Nephron (organoid): Measurements from ENCODE around the gene RP9.

Experiments
- H3K27ac Mint-ChIP-seq, 3 experiments: 2 replicates each; pipeline ENCODE4 v1.8.0; 2020; ENCODE audit warnings: mixed read lengths in 3 of 3, mild to moderate bottlenecking in 2 of 3, moderate library complexity in 1 of 3
- H3K27me3 Mint-ChIP-seq: 2 replicates; pipeline ENCODE4 v1.8.0; 2021; ENCODE audit warnings: low read depth, mild to moderate bottlenecking, moderate library complexity, mixed read lengths
- H3K36me3 Mint-ChIP-seq: 2 replicates; pipeline ENCODE4 v1.8.0; 2020; ENCODE audit warnings: low read depth, mixed read lengths
- H3K4me1 Mint-ChIP-seq: 2 replicates; pipeline ENCODE4 v1.8.0; 2020; ENCODE audit warnings: mixed read lengths
- H3K4me3 Mint-ChIP-seq, 3 experiments: 2 replicates each; pipeline ENCODE4 v1.8.0; 2020; ENCODE audit warnings: mild to moderate bottlenecking in 3 of 3, mixed read lengths in 3 of 3, moderate library complexity in 2 of 3
- H3K9me3 Mint-ChIP-seq: 2 replicates; pipeline ENCODE4 v1.8.0; 2020; ENCODE audit warnings: mixed read lengths
- TF ChIP-seq, protein P1 (sequence below), 3 experiments: fragments of 200-600 bp; sonication (generic); IDR thresholded peaks; one replicate each; pipeline ENCODE4 v1.5.0; 2021; ENCODE audit warnings: antibody characterized with exemption in 3 of 3; ENCODE audit not compliant: unreplicated experiment in 3 of 3

Gene RP9

GRCh38 chr7:33109758-33110238, 594 bp upstream of the RP9 start:
- H3K4me3 Mint-ChIP-seq, result peak overlapping the region; percentile 78 to 85 (median 85)

DNA sequence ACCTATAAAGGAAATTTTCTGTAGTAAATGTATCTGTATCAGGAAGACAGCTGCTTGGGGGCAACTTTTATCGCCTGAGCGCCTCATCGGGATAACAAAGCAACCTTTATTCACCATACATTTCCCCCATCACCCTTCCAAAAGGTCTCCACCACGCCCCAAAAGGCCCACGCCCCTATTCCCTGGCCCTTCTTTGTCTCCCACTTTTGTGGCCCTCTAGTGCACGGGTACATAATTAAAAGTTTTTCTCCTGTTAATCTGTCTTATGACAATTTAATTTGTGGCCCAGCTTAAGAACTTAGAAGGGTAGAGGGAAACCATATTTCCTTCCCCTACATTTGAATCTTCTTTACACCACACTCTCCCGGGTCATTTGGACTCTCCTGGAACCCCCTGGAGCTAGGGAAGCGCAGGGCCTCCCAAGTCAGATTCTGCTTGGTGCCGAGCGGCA, 625 bp downstream of the RP9 start:
- Mint-ChIP-seq H3K36me3 (peaks cover 4% of the 10 kb centered on the region), H3K27ac (peak overlapping the region; percentile 63 to 92 (median 92)), H3K9me3 (no peaks in the 10 kb centered on the region), H3K4me1 (peaks cover 23% of the 10 kb centered on the region), H3K27me3 (peaks cover 5% of the 10 kb centered on the region), H3K4me3 (peak overlapping the region; percentile 93 to 95 (median 95))
- TF ChIP-seq, protein P1, sequence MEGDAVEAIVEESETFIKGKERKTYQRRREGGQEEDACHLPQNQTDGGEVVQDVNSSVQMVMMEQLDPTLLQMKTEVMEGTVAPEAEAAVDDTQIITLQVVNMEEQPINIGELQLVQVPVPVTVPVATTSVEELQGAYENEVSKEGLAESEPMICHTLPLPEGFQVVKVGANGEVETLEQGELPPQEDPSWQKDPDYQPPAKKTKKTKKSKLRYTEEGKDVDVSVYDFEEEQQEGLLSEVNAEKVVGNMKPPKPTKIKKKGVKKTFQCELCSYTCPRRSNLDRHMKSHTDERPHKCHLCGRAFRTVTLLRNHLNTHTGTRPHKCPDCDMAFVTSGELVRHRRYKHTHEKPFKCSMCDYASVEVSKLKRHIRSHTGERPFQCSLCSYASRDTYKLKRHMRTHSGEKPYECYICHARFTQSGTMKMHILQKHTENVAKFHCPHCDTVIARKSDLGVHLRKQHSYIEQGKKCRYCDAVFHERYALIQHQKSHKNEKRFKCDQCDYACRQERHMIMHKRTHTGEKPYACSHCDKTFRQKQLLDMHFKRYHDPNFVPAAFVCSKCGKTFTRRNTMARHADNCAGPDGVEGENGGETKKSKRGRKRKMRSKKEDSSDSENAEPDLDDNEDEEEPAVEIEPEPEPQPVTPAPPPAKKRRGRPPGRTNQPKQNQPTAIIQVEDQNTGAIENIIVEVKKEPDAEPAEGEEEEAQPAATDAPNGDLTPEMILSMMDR (IDR thresholded peaks at IDR 0.05; ENCODE audit: unreplicated experiment in 3 of 3), result no peak

More at GRCh38 chr7:33109758-33110238, 594 bp upstream of the RP9 start:
- H3K27ac Mint-ChIP-seq, result peak overlapping the region in 2 of 3 experiments; percentile 38 to 66
- no peaks in the 10 kb centered on the region for H3K36me3 Mint-ChIP-seq
- no peaks in the 10 kb centered on the region for H3K9me3 Mint-ChIP-seq
- TF ChIP-seq, protein P1 (IDR thresholded peaks at IDR 0.05; ENCODE audit: unreplicated experiment in 3 of 3), result no peak
- H3K4me1 Mint-ChIP-seq, result peaks cover 23% of the 10 kb centered on the region
- H3K27me3 Mint-ChIP-seq, result peaks cover 11% of the 10 kb centered on the region

DNA sequence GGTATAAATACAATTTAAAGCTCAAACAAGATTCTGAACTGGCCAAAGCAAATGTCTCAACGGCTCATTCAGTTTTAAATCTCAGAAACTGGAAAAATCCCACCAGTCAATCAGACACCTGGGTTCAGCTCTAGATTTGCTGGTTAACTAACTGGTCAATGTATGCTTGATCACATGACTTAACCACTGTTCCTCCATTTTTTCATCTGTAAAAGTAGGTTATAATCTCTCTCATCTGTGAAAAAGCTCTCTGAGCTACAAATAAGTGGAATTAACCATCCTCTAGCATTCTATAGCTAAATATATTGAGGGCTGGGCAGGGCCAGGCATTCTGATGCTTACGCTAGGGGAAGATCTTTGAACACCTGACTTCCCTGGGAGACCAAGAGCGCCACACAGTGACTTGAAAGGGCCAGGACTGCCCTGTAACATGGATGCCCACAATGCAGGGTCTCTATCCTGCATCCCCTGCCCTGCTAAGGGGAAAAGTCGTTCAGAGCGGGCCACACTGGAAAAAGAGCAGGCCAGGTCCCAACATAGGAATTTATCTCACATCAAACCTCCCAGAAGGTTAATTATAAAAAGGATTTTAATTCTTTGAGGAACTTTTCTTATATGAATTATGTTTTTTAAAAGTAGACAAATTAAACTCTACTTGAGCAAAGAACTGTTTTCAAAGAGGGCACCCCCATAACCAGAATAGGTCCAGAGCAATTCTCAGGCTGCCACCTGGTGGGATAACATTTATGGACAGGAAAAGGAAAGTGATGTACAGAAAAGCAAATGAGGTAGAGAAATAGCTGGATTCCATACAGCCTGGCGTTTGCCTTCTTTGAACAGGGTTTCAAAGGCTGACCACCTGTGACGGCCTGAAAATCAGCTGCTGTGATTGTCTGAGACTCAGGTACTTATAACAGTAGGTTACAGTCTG, 1.8 kb downstream of the RP9 start:
- Mint-ChIP-seq H3K4me3 (peak overlapping the region; percentile 93 to 95 (median 95)), H3K9me3 (no peaks in the 10 kb centered on the region), H3K4me1 (peaks cover 23% of the 10 kb centered on the region), H3K27me3 (no peaks in the 10 kb centered on the region), H3K27ac (peak overlapping the region; percentile 63 to 92 (median 92)), H3K36me3 (peaks cover 15% of the 10 kb centered on the region)
- TF ChIP-seq, protein P1 (IDR thresholded peaks at IDR 0.05; ENCODE audit: unreplicated experiment in 3 of 3), result peak; percentile 55 to 59 (median 58)

- Mint-ChIP-seq H3K4me1 (peaks cover 6% of the 10 kb centered on the region), H3K36me3 (peaks cover 62% of the 10 kb centered on the region), H3K9me3 (no peaks in the 10 kb centered on the region), H3K4me3 (no peak overlapping the region), H3K27me3 (no peaks in the 10 kb centered on the region), H3K27ac (no peak overlapping the region)
- TF ChIP-seq, protein P1 (IDR thresholded peaks at IDR 0.05; ENCODE audit: unreplicated experiment in 3 of 3), result no peak
Observed at GRCh38 chr7:33101906-33102305, 7.3 kb downstream of the RP9 start.

DNA sequence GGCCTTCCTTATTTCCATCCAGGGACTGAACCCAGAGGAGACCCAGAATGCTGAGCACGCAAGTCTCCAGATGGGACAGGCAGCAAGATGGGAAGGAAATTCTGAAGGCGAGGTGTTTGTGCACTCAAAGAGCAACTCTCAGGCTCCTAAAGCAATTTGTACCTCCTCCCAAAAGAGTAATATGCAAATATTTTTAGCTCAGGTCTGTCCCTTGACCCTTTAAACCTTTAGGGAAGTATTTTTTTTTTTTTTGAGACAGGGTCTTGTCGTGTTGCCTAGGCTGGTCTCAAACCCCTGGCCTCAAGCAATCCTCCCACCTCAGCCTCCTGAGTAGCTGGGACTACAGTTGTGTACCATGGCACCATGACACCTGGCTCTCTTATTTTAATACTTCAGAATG, 8.4 kb downstream of the RP9 start:
- TF ChIP-seq, protein P1 (IDR thresholded peaks at IDR 0.05; ENCODE audit: unreplicated experiment in 3 of 3), result no peak
- H3K4me1 Mint-ChIP-seq, result no peaks in the 10 kb centered on the region
- no peaks in the 10 kb centered on the region for H3K27me3 Mint-ChIP-seq
- no peaks in the 10 kb centered on the region for H3K9me3 Mint-ChIP-seq
- H3K36me3 Mint-ChIP-seq, result peaks cover 73% of the 10 kb centered on the region
- H3K27ac Mint-ChIP-seq, result no peak overlapping the region
- no peak overlapping the region for H3K4me3 Mint-ChIP-seq
